HL-60/S4 treated with retinoic acid at 250 ng/mL for 4 days and 3 days (cell line): Measurements from ENCODE around the gene HLA-DOA.

ENCODE experiments used
- in situ Hi-C: fragments of 300-500 bp; cut with MboI; formaldehyde crosslinking; loops from 2 replicates; pipeline ENCODE4 v1.7.0; 2022; ENCODE audit warnings: low sequenced_read_pairs

The HLA-DOA gene

GRCh38 chr6:33017694-33018353, 8.4 kb upstream of the HLA-DOA start:
- in situ Hi-C loops: no loop called here

- in situ Hi-C loops: no loop called here
These were observed 7.6 kb upstream of the HLA-DOA start for GRCh38 chr6:33017018-33017417.

DNA sequence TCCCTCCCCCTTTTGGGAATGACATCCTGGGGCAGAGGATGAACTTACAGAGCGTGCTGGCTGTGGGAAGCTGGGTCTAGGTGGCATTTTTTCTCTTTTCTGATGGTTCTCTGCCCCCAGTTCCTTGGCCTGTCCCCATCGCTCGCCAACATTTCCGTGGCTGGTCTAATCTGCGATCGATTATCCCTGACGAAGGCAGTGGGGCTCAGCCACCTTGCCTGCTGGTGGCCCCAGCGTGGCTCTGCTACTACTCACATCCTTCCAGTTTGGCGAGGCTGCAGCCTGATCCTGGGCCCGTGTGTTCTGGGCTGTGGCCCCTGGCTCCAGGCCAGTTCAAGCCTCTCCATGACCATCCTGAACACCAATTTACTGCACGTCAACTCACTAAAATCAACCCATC, 6.4 kb upstream of the HLA-DOA start:
- in situ Hi-C loops: no loop called here

GRCh38 chr6:33014841-33015634, 5.6 kb upstream of the HLA-DOA start:
- in situ Hi-C loops: no loop called here

- in situ Hi-C loops: no loop called here
These were observed 4.2 kb upstream of the HLA-DOA start for GRCh38 chr6:33013608-33014007.

DNA sequence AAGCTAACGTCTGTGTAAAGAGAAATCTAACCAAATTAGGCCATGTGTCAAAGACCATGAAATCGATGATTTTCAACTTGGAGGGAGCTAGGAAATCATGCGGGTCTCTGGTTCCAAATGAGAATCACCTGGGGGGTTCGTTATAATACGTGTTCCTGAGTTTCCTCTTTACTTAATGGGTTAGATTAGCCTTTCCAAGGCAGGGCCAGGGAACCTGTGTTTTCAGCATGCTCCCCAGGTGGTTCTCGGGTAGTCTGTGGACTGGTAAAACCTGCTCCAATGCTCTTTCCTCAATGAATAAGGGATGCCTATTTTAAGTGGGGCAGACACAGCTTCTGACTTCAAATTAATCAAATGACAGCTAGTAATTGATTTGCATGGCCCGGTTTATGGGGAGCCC, 965 bp upstream of the HLA-DOA start:
- in situ Hi-C loops: no loop called here

- in situ Hi-C loops: no loop called here
These were observed 1.5 kb downstream of the HLA-DOA start for GRCh38 chr6:33007831-33008400.

DNA sequence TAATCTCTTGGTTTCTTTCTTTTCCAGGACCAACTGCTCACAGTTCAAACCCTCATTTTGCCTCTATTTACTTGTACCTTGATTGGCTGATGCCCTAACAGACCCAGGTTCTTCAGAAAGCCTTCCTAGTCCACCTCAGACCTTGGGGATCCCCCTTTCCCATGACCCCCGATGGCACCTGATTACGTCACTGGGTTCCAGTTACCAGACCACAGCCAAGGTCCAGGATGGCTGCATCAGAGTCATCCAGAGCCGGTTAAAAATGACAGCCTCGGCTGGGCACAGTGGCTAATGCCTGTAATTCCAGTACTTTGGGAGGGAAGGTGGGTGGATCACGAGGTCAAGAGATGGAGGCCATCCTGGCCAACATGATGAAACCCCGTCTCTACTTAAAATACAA, 4.5 kb downstream of the HLA-DOA start:
- in situ Hi-C loops: no loop called here

DNA sequence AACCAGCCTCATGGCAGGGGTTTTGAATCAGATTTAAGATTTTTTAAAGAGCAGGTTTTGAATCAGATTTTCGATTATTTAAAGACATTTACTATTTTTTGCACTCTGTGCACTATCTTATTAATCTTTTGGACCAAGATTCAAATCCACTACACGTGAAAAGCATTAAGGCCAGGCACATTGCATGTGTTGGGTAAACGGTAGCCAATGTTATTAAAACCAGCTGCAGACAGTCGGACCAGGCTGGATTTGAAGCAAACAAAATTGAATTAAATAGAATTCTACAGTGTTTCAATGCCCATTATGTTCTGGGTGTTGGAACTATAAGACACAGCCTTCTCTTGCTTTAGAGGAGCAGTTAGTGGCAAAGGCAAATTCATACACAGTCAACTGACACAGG, 7.7 kb downstream of the HLA-DOA start:
- in situ Hi-C loops: no loop called here

DNA sequence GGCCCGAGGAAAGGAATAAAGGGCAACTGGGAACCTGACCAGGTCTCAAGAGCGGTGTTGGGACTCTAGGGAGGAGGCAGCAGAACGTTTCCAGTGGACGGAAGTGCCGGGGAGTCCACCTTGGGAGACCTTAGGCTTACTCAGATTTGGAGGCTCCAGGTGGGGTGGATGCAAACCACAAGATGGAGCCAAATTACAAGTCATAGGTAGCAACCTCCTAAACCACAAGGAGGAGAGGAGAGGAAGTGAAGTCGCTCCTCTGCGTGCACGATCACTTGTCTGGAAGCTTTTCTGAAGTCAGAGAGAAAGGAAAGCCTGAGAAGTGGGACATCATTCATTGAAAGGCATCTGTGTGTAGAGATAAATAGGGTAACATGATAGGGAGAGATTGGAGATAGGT, 9.3 kb downstream of the HLA-DOA start:
- in situ Hi-C loops: no loop called here

DNA sequence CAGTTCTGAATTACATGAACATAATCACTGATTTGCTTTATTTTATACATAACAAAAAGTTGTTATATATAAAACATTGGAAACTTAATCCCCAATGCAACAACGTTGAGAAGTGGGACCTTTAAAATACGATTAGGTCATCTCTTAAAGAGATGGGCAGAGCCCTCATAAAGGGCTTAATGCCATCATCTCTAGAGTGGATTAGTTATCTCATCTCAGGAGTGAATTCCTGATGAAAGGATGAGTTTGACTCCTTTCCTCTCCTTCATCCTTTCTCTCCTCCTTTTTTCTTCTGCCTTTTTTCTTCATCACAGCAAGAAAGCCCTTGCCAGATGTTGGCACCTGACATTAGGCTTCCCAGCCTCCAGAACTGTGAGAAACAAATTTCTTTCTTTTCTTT, 13.9 kb downstream of the HLA-DOA start:
- in situ Hi-C loops: loop anchor here (25.0 kb wide), 1 partner anchor 108 kb away; no protein-coding TSS in a partner anchor

DNA sequence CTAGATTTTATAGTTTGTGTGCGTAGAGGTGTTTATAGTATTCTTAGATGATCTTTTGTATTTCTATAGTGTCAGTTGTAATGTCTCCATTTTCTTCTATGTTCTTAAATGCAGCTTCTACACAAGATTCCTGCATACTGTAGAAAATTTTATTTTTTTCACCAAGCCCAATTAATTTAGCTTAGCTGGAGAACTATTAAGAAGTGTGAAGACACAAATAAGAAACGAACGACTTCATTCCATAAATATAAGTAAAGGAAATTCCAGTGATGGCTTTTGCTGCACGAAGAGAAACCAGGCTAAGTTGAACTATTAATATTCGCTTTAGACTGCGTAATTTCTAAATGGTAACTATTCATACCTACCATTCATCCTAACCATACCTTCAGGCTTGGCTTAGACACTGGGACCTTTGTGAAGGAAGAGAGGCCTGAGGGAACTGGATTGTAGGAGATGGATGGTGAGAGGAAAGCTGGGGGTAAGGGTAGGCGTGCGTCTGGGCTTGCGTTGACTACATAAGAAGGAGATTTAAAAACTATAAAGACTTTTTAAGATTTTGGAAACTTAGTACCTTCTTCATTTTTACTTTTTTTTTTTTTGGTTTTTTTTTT, 15.9 kb downstream of the HLA-DOA start:
- in situ Hi-C loops: loop anchor here (25.0 kb wide), 1 partner anchor 106 kb away; no protein-coding TSS in a partner anchor

DNA sequence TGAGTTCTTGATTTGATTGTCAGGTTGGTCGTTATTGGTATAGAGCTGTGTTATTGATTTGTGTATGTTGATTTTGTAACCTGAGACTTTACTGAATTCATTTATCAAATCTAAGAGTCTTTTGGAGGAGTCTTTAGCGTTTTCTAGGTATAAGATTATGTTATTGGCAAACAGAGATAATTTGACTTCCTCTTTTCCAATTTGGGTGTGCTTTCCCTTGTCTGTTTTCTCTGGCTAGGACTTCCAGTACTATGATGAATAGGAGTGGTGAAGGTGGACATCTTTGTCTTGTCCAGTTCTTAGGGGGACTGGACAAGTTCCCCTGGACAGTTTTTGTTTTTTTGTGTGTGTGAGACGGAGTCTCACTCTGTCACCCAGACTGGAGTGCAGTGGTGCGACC, 17.4 kb downstream of the HLA-DOA start:
- in situ Hi-C loops: loop anchor here (25.0 kb wide), 1 partner anchor 105 kb away; no protein-coding TSS in a partner anchor

- in situ Hi-C loops: loop anchor here (25.0 kb wide), 1 partner anchor 102 kb away; no protein-coding TSS in a partner anchor
These were observed 20.0 kb downstream of the HLA-DOA start for GRCh38 chr6:32989368-32989767.

- in situ Hi-C loops: loop anchor here (25.0 kb wide), 1 partner anchor 98 kb away; no protein-coding TSS in a partner anchor
These were observed 24.6 kb downstream of the HLA-DOA start for GRCh38 chr6:32984622-32985389.

DNA sequence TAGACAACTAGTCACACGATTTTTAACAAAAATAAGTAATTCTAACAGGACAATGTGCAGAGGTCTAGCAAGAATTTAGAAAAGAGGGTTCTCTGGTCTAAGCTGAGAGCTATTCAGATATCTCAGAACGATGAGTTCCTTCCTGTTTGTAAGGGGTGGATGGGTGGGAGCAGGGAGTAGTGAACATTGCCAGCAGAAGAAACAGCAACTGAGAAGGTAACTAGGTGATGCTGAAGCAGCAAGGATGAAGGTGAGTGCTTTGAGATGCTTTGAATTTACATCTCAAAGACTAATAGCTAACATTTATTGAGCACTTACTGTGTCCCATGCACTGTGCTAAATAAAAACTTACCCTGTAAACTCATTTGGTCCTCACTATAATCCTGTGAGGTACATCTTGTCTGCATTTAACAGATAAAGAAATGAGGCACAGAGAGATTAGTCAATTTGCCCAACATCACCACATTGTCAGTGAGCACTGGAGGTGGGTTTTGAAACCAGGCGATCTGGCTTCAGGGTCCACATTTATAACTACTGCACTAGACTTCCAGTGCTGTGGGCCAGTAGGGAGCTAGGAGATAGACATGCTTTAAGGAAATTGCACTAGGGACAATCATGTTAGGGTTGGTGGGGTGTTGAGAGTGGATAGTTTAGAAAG, 25.3 kb downstream of the HLA-DOA start:
- in situ Hi-C loops: loop anchor here (25.0 kb wide), 1 partner anchor 97 kb away; no protein-coding TSS in a partner anchor

- in situ Hi-C loops: loop anchor here (25.0 kb wide), 1 partner anchor 96 kb away; no protein-coding TSS in a partner anchor
These were observed 25.9 kb downstream of the HLA-DOA start for GRCh38 chr6:32983493-32983848.

DNA sequence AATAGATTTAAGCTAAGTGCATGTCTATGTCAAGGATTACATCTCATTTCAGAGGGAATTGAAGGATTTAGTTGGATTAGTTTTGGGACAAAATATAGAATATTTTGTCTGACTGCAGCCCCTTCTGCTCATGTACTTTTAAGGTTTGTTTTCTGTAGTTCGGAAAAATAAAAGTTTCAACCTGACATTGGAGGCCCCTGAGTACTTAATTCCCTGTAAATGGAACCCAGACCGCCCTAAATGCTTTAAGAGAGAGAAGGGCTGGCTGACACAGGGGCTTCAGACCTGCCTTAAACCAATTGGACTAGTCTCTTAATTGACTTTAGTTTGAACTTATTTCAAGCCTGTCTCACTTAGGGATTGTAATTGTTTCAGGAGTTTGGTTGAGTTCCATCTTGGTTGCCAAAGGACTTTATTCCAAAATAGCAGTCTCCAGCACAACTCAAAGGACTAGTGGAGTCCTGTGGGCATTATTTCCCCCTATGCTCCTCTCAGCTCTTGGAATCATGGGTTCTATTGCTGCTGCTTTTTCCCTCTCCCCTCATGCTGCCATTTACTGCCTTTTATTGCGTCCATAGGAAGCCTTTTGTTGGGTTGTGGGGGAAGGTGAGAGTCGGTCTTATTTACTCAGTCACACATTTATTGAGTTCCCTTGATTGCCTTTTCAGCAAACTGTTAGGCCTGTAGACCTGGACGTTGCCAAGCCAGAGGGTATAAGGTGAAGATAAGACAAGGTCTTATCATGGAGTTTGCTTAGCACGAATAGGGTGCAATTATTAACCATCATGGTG, 26.5 kb downstream of the HLA-DOA start:
- in situ Hi-C loops: loop anchor here (25.0 kb wide), 1 partner anchor 96 kb away; no protein-coding TSS in a partner anchor

GRCh38 chr6:32982084-32982701, 27.2 kb downstream of the HLA-DOA start:
- in situ Hi-C loops: loop anchor here (25.0 kb wide), 1 partner anchor 95 kb away; no protein-coding TSS in a partner anchor
